GM12872 (cell line): Measurements from ENCODE around the gene TOLLIP.

Experiments used
- TF ChIP-seq, protein P1 (sequence below): IDR thresholded peaks from 3 replicates; pipeline ENCODE4 v1.5.1; 2011; ENCODE audit warnings: low read depth, mild to moderate bottlenecking, low read length, moderate library complexity; ENCODE audit not compliant: insufficient read depth

The TOLLIP gene

DNA sequence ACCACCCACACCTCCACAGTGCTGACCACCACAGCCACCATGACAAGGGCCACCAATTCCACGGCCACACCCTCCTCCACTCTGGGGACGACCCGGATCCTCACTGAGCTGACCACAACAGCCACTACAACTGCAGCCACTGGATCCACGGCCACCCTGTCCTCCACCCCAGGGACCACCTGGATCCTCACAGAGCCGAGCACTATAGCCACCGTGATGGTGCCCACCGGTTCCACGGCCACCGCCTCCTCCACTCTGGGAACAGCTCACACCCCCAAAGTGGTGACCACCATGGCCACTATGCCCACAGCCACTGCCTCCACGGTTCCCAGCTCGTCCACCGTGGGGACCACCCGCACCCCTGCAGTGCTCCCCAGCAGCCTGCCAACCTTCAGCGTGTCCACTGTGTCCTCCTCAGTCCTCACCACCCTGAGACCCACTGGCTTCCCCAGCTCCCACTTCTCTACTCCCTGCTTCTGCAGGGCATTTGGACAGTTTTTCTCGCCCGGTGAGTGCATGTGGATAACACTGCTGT lies 58.1 kb downstream of the TOLLIP start:
- TF ChIP-seq, protein P1, sequence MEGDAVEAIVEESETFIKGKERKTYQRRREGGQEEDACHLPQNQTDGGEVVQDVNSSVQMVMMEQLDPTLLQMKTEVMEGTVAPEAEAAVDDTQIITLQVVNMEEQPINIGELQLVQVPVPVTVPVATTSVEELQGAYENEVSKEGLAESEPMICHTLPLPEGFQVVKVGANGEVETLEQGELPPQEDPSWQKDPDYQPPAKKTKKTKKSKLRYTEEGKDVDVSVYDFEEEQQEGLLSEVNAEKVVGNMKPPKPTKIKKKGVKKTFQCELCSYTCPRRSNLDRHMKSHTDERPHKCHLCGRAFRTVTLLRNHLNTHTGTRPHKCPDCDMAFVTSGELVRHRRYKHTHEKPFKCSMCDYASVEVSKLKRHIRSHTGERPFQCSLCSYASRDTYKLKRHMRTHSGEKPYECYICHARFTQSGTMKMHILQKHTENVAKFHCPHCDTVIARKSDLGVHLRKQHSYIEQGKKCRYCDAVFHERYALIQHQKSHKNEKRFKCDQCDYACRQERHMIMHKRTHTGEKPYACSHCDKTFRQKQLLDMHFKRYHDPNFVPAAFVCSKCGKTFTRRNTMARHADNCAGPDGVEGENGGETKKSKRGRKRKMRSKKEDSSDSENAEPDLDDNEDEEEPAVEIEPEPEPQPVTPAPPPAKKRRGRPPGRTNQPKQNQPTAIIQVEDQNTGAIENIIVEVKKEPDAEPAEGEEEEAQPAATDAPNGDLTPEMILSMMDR: no peak

GRCh38 chr11:1242289-1242688 lies 67.1 kb downstream of the TOLLIP start:
- TF ChIP-seq, protein P1: no peak

GRCh38 chr11:1241706-1242105 lies 67.7 kb downstream of the TOLLIP start:
- TF ChIP-seq, protein P1: no peak

- TF ChIP-seq, protein P1: no peak
These were observed 68.7 kb downstream of the TOLLIP start for GRCh38 chr11:1240771-1241170.

DNA sequence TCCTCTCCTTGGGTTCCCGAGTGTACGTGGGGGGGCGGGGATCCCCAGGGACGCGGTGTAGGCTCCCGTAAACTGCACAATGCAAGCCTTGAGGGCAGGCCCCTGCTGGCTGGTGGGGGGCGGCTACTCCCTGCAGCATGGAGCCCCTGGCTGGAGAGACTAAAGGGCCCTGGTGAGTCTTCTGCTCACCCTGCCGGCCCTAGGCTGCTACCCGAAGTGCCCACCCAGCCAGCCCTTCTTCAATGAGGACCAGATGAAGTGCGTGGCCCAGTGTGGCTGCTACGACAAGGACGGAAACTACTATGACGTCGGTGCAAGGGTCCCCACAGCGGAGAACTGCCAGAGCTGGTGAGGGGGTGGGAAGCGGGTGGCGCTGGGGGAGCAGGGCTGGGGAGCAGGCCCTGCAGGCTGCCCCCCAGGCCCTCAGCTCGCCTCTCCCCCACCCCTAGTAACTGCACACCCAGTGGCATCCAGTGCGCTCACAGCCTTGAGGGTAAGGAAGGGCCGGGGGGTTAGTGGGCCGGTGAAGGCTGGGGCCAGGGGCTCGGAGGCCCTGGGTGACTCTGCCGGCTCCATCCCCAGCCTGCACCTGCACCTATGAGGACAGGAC lies 69.7 kb downstream of the TOLLIP start:
- TF ChIP-seq, protein P1: no peak

DNA sequence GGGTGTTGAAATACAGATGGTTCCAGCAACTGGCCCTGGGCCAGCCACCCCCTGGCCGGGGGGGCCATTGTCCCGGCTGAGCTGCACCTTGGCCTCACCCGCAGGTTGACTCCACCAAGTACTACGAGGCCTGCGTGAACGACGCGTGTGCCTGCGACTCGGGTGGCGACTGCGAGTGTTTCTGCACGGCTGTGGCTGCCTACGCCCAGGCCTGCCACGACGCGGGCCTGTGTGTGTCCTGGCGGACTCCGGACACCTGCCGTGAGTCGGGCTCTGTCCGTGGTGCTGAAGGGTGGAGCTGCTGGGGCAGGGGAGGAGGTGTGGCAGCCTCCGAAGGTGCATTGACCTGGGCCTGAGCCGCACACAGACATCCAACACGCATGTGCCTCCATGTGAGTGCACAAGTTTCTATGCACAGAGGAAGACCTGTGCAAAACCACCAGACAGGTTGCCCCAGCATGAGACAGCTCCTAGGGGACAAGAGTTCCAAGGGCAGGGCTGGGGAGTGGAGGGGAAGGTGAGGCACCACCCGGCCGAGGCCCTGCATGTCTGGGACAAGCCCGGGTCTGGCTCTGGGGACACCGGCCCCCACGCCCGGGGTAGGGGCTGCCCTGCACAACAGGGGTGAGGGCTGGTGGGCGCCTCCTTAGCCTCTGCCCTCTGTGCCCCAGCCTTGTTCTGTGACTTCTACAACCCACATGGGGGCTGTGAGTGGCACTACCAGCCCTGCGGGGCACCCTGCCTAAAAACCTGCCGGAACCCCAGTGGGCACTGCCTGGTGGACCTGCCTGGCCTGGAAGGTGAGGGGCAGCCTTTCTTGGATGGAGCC lies 70.5 kb downstream of the TOLLIP start:
- TF ChIP-seq, protein P1: no peak

- TF ChIP-seq, protein P1: no peak
These were observed 71.6 kb downstream of the TOLLIP start for GRCh38 chr11:1237851-1238250.
